LoVo (cell line): Measurements from ENCODE around the gene NISCH.

Source experiments
- DNase-seq: peaks from one replicate; pipeline ENCODE4 v3.0.0-alpha.2; 2016; ENCODE audit warnings: low spot score

Gene NISCH

DNA sequence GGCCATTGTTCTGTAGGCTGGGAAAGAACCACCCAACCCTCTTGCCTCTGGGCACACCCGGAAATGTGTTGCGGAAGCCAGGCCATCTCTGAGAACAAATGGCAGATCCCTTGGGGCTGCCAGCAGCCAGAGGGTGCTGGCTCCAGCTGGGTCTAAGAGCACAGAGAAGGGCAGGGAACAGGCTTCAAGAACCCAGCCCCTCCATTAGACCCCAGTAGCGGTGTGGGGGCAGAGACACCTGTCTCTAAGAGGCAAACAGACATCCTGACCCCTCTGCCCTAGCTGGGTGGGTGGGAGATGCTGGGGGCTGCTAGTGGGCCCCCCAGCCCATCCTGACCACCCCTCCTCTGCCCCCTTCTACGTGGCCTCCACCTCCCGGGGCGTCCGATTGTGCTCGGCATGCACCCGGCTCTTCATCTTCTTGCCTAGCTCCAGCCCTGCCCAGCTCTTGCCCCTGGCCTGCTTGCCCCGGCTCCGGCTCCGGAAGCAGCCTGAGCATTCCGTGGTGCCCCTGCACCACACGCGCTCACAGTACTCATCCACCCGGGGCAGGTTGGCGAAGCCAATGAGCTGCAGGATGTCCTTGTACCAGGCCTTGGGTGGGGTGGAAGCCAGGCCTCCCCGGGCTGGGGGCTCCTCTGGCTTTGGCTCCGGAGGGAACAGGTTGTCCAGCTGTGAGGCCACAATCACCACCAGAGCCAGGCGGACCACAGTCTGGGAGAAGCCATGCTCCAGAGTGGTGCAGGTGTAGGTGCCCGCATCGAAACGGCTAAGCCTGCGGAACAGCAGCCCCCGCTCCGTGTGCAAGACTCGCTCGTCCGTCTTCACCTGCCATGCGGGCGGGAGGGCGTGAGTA lies 19.9 kb upstream of the NISCH start:
- DNase-seq = no peak

DNA sequence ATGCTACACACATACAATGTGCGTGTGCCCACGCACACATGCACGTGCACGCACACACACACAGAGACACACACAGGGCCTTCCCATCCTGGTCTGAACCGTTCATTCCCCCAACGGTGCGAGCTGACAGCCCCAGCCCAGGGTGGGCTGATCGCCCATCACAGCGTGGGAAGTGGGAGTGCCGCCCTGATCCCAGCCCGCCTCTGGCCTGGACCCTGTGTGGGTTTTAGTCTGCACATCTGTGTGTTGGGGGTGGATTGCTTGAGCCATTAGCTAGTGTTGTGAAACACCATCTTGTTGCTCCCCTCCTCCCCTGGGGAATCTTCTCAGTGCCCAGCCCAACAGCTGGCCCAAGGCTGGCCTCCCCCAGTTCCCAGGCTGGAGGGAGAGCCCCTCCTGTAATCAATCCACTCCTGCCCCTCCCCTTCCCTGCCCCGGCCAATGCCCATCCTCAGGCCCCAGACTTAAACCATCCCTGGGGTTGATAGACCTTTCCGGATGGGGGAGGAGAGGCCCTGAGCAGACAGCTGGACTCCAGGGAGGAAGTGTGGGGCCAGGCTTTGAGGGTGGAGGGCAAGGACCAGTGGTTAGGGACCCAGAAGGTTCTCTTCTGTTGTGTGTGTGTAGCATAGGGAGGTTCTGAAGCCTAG lies 18.8 kb upstream of the NISCH start:
- DNase-seq = no peak

GRCh38 chr3:52437326-52438103 lies 17.9 kb upstream of the NISCH start:
- DNase-seq = no peak

GRCh38 chr3:52438104-52438376 lies 17.4 kb upstream of the NISCH start:
- no peak for DNase-seq

- DNase-seq = no peak
These were observed 16.6 kb upstream of the NISCH start for GRCh38 chr3:52438579-52439425.

DNA sequence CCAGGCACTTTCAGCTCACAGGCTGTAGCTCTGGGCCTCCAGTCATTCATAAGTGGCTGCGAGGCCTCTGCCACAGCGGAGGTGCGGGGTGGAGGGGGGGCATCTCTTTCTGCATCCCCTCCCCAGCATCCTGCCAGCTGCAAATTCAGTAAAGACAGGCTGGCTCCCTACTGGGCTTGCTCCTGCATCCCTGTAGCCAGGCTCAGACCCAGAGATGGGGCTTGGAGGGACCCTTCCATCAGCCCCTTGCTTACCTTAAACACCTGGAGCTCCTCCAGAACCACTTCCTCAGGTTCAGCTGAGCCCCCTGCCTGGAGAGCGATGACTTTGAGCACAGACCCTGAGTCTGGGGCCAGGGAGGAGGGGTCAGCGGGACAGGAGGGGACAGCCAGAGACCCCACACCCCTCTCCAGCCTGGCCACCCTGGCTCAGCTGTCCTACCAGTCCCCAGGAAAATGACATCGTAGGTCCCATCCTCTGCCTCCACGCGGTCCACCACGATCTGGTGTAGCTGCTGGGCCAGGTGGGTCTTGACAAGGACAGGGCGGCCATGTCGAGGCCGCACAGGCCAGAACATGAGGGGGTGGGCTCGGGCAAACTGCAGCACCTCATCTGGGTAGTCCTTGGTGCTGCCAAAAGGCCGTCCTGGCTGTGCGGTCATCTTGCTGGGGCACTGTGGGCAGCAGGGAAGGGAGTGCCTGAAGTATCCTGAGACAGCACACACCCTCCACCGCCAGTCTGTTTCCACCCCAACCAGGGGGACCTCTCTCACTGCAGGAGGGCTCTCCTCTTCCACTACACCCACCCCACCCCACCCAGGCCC lies 15.8 kb upstream of the NISCH start:
- DNase-seq = no peak

DNA sequence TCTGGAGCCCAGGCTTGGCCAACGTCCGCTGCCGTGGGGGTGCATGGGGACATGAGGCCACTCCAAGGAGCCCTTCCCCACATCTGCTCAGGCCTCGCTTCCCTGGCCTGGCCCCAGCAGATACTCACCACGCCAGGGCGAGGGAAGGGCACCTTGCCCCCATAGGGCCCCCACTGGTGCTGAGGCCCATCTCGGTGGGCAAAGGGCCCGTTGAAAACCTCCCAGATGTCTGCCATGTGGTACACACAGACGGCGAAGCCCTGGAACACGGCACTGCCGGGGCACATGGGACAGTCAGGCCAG lies 15.2 kb upstream of the NISCH start:
- DNase-seq = no peak

- DNase-seq = no peak
These were observed 14.7 kb upstream of the NISCH start for GRCh38 chr3:52440671-52441070.

- DNase-seq = no peak
These were observed 14.2 kb upstream of the NISCH start for GRCh38 chr3:52441091-52441771.

GRCh38 chr3:52441772-52442332 lies 13.6 kb upstream of the NISCH start:
- no peak for DNase-seq

GRCh38 chr3:52442409-52443267 lies 12.8 kb upstream of the NISCH start:
- DNase-seq = no peak

DNA sequence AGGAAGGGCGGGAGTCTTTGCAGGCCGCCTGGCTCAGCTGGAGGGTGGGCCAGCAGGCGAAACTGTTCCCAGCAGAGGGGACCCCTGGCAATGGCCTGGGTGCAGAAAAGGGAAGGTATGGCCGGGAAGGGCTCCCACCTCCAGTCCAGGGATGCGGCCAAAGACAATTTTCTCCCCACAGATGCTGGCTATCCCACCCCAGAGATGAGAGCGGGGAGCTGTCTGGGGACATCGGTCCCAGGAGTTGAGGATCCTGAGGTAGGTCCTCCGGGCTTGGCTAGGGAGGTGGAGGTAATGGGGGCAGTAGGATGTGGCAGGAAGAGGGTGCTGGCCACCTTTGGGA lies 12.2 kb upstream of the NISCH start:
- no peak for DNase-seq

DNA sequence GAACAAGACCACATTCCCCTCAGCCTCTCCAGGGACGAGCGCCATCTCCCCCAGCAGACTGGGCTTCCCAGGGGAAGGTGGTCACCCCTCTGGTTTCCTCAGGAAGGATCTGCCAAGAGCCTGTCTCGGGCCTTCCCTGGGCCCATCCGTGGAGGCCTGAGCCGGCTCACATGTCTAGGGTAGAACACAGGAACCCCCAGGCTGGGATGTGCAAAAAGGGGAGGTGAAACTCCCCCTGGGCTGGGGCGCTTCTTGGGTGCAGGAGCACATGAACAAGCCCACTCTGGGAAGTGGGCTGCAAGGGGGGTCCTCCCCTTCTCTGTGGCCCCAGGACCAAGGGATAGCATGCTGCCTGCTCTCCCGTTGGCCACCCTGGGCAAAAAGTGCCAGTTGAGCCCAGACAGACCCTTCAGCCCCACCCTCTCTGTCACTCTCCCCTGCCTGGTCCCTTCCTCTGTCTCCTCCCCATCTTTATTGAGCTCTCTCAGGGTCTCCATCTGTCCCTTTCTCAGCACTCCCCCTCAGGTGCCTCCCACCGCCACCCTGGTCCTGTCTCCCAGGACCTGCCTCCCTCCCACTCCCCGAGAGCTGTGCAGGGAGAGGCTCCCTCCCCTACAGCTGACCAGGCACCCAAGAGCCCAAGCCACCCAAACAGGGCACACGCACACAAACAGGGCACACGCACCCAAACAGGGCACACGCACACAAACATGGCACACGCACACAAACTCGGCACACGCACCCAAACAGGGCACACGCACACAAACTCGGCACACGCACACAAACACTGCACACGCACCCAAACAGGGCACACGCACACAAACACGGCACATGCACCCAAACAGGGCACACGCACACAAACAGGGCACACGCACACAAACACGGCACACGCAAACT lies 11.4 kb upstream of the NISCH start:
- DNase-seq = no peak

GRCh38 chr3:52444860-52445793 lies 10.3 kb upstream of the NISCH start, which contains the start of gene SEMA3G:
Gene SEMA3G, minus strand, starts transcription at chr3:52445103. Its CDS starts 76 bp downstream, at chr3:52445027.
- DNase-seq = peak; percentile 82

- no peak for DNase-seq
These were observed 9.4 kb upstream of the NISCH start for GRCh38 chr3:52446042-52446441.

DNA sequence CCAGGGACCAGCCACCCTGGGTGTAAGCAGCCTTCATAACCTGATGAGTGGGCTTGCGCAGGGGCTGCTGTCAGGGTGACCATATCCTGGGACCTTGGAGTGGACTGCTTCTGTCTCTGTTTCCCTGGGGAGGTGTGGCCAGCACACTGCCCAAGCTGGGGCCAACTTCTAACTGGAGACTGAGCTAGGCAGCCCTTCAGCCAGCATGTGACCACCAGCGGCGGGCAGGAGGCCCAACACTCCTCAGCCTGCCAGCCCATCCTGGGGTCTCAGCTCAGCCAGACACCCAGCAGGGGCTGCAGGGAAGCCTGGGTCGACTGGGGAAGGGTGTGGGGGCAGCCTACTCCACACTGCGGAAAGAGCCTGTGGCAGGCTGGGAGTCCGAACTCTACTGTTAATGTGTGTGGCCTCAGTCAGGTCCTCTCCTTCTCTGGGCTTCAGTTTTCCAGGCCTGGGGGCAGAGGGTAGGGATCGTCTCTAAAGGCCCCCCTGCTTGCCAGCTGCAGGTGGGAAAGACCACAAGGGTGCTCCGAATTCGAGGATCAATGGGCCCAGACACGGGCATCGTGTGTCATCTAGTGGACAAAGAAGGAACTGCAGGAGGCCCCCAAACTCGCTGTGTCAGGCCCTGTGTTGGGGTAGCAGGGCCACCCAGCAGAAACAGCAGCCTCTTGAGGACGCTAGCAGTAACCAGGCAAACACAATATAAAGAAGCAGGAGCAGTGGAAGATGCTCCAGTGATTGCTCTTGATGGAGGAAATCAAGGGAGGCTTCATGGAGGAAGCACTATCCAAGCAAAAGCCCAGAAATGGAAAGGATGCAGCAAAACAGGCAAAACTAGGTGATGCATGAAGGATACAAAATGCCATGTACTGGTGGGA lies 8.5 kb upstream of the NISCH start:
- DNase-seq = peak; percentile 51
